Adrenal gland (tissue), 12 donors: ENCODE results near the gene NLRC3. TPM values are rescaled to one million over a fixed set of nuclear protein-coding genes. Genes with fewer than 3 reads are reported as not detected.

ENCODE experiments used
- DNase-seq, 7 donors: peaks; one replicate each; pipeline ENCODE4 v3.0.0-alpha.2; 2019 to 2020
- H3K27ac ChIP-seq, 5 donors: fragments of 200-600 bp; sonication (generic) in 4 of 5; 1 replicate in 3 of 5; 2 replicates in 2 of 5; pipeline versions ENCODE4 v1.5.1 to v1.8.0; 2016 to 2020; ENCODE audit warnings: mild to moderate bottlenecking in 1 of 5
- H3K27me3 ChIP-seq: fragments of 200-600 bp; 2 replicates; pipeline ENCODE4 v1.8.0; 2021
- H3K36me3 ChIP-seq, 2 donors: fragments of 200-600 bp; replicated peaks in 1 of 2; 1 replicate in 1 of 2; 2 replicates in 1 of 2; pipeline versions ENCODE4 v1.5.1 to v1.8.0; 2018 to 2022
- H3K4me1 ChIP-seq, 2 donors: fragments of 200-600 bp; replicated peaks in 1 of 2; 1 replicate in 1 of 2; 2 replicates in 1 of 2; pipeline versions ENCODE4 v1.5.1 to v1.8.0; 2018 to 2021
- H3K4me3 ChIP-seq, 4 donors: fragments of 200-600 bp; sonication (generic) in 3 of 4; one replicate each; pipeline ENCODE4 v1.5.1; 2016 to 2018
- H3K9me3 ChIP-seq, 3 donors: fragments of 200-600 bp; sonication (generic) in 1 of 3; replicated peaks in 1 of 3; 1 replicate in 2 of 3; 2 replicates in 1 of 3; pipeline versions ENCODE4 v1.5.1 to v1.8.0; 2016 to 2021
- CTCF ChIP-seq, 6 experiments: fragments of 450-650 bp in 4 of 6; fragments of 200-600 bp in 2 of 6; sonication (generic) in 1 of 6; IDR thresholded peaks; 1 replicate in 5 of 6; 2 replicates in 1 of 6; pipeline versions ENCODE4 v1.5.1 to v1.8.0; 2016 to 2021; ENCODE audit warnings: antibody characterized with exemption in 6 of 6, mild to moderate bottlenecking in 2 of 6, moderate library complexity in 1 of 6
- POLR2A ChIP-seq, 2 donors: fragments of 450-650 bp; IDR thresholded peaks; one replicate each; pipeline ENCODE4 v1.6.1; 2017; ENCODE audit warnings: antibody characterized with exemption in 2 of 2, mild to moderate bottlenecking in 2 of 2, moderate library complexity in 1 of 2
- WGBS, 4 donors: extraction: QIAGEN DNeasy Blood & Tissue Kit in 2 of 4; methylation state at CpG; one replicate each; pipeline versions ENCODE4 v1.1.5 to v1.1.7; 2013 to 2017; 5-methylcytosine and 5-hydroxymethylcytosine counted together
- intact Hi-C, 2 donors: fragments of 100-400 bp; cut with DNase I; formaldehyde crosslinking; loops; one replicate each; pipeline versions ENCODE4 v1.14.1 to v1.15.0; 2022 to 2023
- polyA plus RNA-seq, 3 donors: library from polyadenylated mRNA; stranded (reverse); fragments of 200-250 nt in 2 of 3; fragments of 350-450 nt in 1 of 3; fragmentation: Illumina TruSeq in 1 of 3; extraction: RNeasy Lipid Tissue Mini Kit (QIAGEN cat#74804) in 1 of 3; gene quantifications; one replicate each; pipeline ENCODE4 v1.2.3, GENCODE V29; 2013 to 2014
- total RNA-seq, 9 donors: library from RNA; depleted of rRNA in 4 of 9; stranded (reverse); fragments of >200 nt in 4 of 9; fragments of 120-200 nt in 1 of 9; fragmentation: NEBNext Ultra II Directional in 1 of 9; extraction: Animal tissue kit (Norgen Biotek cat#: 25700) in 1 of 9; gene quantifications; one replicate each; pipeline versions ENCODE4 v1.1.0 to v1.2.4, GENCODE V29; 2013 to 2023
- donor health status: healthy with polysubstance abuse.
- donor health status: Bipolar disorder and iron deficiency.
- donor health status: DM: yes; HTN: yes; CAD: no.
- donor health status: DM: no; HTN: no; CAD: no.
- donor health status: DM: no; HTN: no; CAD: no.
- donor health status: DM: yes; HTN: yes; CAD: no.

Gene NLRC3
- total and polyA plus RNA-seq, 12 donors, result 0.29 to 2.5 (median 1.5) TPM

- Histone ChIP-seq H3K4me3 (no peak overlapping the region), H3K4me1 (no peaks in the 10 kb centered on the region), H3K27me3 (no peaks in the 10 kb centered on the region), H3K27ac (no peak overlapping the region), H3K36me3 (peaks cover 0 to 6% of the 10 kb centered on the region in 2 donors), H3K9me3 (no peaks in the 10 kb centered on the region)
- 94 to 97% (median 95%) methylated on average over 11 to 22 of the region's 22 CpGs for WGBS, 4 donors
- no peak for DNase-seq
- no peak for TF ChIP-seq CTCF (IDR thresholded peaks at IDR 0.05)
- intact Hi-C loops, result no loop called here
These were observed 17.3 kb upstream of the NLRC3 start for GRCh38 chr16:3594316-3595109.

DNA sequence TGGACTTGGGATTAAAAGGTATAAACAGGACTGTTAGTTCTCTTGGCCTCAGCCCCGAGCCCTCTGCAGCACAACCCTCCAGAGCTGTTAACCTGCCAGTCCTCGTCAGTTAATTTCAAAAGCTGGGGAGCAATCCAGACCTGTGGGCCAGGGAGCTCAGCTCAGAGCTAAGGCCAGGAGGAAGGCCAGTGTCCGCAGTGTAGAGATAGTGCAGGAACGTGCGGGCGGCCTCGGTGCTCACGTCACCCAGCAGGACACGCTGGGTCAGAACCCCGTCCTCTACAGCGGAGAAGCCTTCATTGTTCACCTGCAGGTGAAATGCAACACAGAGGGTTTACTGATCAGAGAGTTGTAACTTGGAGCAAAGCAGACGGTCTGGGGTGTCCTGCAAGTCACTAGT is 15.4 kb upstream of the NLRC3 start:
- no peaks in the 10 kb centered on the region for H3K4me1 ChIP-seq
- TF ChIP-seq CTCF (IDR thresholded peaks at IDR 0.05) (no peak), POLR2A (IDR thresholded peaks at IDR 0.05) (no peak)
- intact Hi-C loops, result no loop called here
- H3K27me3 ChIP-seq, result no peaks in the 10 kb centered on the region
- DNase-seq, result no peak
- H3K9me3 ChIP-seq, result no peaks in the 10 kb centered on the region
- H3K36me3 ChIP-seq, result peaks cover 0 to 6% of the 10 kb centered on the region in 2 donors
- H3K27ac ChIP-seq, result no peak overlapping the region
- WGBS, 4 donors, result 93 to 98% (median 96%) methylated on average over 6 to 12 of the region's 12 CpGs
- H3K4me3 ChIP-seq, result no peak overlapping the region

- Histone ChIP-seq H3K4me3 (no peak overlapping the region), H3K9me3 (no peaks in the 10 kb centered on the region), H3K4me1 (no peaks in the 10 kb centered on the region), H3K27ac (no peak overlapping the region), H3K36me3 (peaks cover 0 to 6% of the 10 kb centered on the region in 2 donors), H3K27me3 (no peaks in the 10 kb centered on the region)
- 94 to 98% (median 96%) methylated on average over 6 of the region's 6 CpGs for WGBS, 4 donors
- intact Hi-C loops, result no loop called here
- no peak for TF ChIP-seq POLR2A (IDR thresholded peaks at IDR 0.05)
- no peak for TF ChIP-seq CTCF (IDR thresholded peaks at IDR 0.05)
- no peak for DNase-seq
These were observed 14.8 kb upstream of the NLRC3 start for GRCh38 chr16:3591991-3592390.

- intact Hi-C loops, result no loop called here
- WGBS, 4 donors, result 61 to 76% (median 73%) methylated on average over 5 of the region's 5 CpGs
- DNase-seq, result no peak
- TF ChIP-seq POLR2A (IDR thresholded peaks at IDR 0.05) (no peak), CTCF (IDR thresholded peaks at IDR 0.05) (no peak)
- Histone ChIP-seq H3K9me3 (no peaks in the 10 kb centered on the region), H3K4me3 (no peak overlapping the region), H3K36me3 (peaks cover 0 to 6% of the 10 kb centered on the region in 2 donors), H3K27me3 (no peaks in the 10 kb centered on the region), H3K4me1 (no peaks in the 10 kb centered on the region), H3K27ac (no peak overlapping the region)
These were observed 14.2 kb upstream of the NLRC3 start for GRCh38 chr16:3591436-3591803.
